ENCODE results near the gene TGFBR2. TPM values are rescaled to one million over a fixed set of nuclear protein-coding genes. Genes with fewer than 3 reads are reported as not detected.

Gene TGFBR2
- total RNA-seq, 1 donor: 393 TPM

DNA sequence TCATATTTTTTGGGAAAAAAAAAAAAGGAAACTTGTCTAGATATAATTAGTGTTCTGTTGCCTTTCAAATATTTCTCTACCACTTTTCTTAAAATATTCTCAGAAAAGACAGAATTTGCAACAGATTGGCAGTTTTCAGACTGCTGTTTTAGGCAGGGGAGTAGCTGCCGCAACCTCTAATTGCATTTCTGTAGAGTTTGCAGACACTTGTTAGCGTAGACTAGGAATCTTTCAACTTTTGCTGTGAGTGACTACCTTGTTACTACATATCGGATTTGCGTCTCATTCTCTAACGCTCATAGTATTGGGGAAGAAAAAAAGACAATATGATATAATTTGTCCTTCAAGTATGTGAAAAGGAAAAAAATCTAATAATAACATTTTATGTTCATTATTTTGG, 10.7 kb downstream of the TGFBR2 start:
- no peak for DNase-seq (ENCODE audit: low read depth)
- H3K4me3 ChIP-seq (ENCODE audit: low read depth, low read length): no peak overlapping the region
- TF ChIP-seq, protein P1, sequence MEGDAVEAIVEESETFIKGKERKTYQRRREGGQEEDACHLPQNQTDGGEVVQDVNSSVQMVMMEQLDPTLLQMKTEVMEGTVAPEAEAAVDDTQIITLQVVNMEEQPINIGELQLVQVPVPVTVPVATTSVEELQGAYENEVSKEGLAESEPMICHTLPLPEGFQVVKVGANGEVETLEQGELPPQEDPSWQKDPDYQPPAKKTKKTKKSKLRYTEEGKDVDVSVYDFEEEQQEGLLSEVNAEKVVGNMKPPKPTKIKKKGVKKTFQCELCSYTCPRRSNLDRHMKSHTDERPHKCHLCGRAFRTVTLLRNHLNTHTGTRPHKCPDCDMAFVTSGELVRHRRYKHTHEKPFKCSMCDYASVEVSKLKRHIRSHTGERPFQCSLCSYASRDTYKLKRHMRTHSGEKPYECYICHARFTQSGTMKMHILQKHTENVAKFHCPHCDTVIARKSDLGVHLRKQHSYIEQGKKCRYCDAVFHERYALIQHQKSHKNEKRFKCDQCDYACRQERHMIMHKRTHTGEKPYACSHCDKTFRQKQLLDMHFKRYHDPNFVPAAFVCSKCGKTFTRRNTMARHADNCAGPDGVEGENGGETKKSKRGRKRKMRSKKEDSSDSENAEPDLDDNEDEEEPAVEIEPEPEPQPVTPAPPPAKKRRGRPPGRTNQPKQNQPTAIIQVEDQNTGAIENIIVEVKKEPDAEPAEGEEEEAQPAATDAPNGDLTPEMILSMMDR (IDR thresholded peaks at IDR 0.05; ENCODE audit: insufficient read depth, low read length): no peak

DNA sequence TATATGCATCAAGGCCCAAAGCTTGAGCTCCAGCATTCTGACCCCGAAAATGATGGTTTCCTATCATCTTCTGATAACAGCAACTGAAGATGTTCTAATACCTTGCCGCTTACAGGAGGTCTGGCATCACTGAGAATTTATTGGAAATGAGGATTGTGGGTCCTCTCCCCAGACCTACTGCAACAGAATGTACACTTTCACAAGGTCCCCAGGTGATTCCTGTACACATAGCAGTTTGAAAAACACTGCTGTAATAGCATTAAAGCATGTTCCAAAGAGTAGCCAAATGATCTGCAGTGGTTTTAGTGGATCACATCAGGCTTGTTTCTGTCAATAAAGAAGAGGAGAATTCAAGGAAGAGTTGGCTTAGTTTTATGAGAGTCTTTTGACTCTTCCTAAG, 11.3 kb downstream of the TGFBR2 start:
- no peak for DNase-seq (ENCODE audit: low read depth)
- no peak overlapping the region for H3K4me3 ChIP-seq (ENCODE audit: low read depth, low read length)
- TF ChIP-seq, protein P1 (IDR thresholded peaks at IDR 0.05; ENCODE audit: insufficient read depth, low read length): no peak

DNA sequence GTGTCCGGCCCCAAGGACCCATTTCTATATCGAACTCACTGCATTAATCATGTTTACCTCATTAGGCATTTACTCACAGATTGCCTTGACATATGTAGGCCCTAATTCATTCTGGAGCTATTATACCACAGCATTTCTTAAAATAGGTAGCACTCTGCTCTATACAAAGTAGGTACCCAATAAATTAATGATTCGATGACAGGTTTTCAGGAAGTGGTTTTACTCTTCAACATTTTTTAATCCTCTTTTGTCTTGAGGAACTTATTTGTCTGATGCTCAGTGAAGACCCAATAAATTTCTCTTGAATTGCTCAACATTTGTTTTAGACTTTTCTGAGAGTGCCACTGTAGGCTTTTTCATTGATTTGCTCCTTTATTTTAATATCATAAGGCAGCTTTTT, 12.1 kb downstream of the TGFBR2 start:
- no peak overlapping the region for H3K4me3 ChIP-seq (ENCODE audit: low read depth, low read length)
- no peak for DNase-seq (ENCODE audit: low read depth)
- TF ChIP-seq, protein P1 (IDR thresholded peaks at IDR 0.05; ENCODE audit: insufficient read depth, low read length): no peak

DNA sequence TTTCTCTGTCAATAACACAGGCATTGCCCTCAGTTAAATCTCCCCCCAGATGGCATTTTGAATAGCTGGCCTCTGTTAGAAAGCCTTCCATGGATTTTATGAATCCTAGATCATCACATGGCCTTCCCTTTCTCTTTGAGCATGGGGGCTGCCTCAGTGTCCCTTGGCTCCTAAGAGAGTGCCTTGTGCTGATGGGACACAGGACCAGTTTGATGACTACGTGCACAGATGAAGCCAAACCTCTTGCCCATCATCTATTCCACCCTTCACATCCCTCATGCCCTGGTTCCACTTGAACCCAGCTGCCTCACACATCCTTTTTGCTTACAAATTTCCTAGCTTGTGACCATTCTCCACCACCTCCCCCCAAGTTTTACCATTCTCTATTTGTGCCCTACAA, 12.9 kb downstream of the TGFBR2 start:
- TF ChIP-seq, protein P1 (IDR thresholded peaks at IDR 0.05; ENCODE audit: insufficient read depth, low read length): no peak
- no peak overlapping the region for H3K4me3 ChIP-seq (ENCODE audit: low read depth, low read length)
- no peak for DNase-seq (ENCODE audit: low read depth)

DNA sequence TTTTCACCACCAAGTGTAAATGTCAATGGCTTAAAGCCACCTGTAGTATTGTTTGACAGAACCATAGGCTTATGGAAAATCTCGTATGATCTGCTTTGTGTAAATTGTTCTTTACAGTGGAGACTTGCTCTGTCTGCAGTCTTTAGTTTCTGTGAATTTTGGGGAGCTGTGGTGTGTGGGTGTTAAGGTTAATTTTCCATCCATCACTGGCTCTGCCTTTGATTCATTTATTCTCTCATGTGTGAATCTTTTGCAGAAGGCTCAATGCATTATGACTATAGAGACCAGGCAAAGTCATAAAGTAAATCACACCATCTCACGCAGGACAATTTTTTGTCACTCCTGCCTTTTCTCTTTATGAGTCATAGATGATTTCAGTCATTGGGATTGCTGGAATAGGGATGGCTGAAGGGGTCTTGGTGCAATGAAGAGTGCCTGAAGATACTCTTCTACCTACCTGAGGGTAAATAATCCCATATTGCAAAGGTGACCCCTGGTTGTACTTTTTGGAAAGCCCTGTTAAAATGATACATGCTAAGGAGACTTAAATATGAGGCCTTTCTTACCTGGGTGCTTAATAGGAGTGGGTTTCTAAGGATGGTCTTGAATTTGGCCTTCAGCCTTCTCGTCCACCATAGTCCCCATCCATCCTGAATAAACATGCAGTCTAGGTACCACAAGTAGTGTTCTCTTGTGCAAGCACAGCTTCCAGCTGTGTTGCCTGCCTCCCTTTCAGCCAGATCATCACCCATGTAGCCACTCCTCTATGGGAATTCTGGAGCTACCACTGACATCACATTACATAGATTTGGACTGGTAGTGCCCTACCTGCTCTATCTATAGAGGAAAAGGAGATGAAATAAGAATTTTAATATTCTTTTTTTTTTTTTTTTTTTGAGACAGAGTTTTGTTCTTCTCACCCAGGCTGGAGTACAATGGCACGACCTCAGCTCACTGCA, 14.3 kb downstream of the TGFBR2 start:
- DNase-seq (ENCODE audit: low read depth): no peak
- no peak overlapping the region for H3K4me3 ChIP-seq (ENCODE audit: low read depth, low read length)
- TF ChIP-seq, protein P1 (IDR thresholded peaks at IDR 0.05; ENCODE audit: insufficient read depth, low read length): no peak

DNA sequence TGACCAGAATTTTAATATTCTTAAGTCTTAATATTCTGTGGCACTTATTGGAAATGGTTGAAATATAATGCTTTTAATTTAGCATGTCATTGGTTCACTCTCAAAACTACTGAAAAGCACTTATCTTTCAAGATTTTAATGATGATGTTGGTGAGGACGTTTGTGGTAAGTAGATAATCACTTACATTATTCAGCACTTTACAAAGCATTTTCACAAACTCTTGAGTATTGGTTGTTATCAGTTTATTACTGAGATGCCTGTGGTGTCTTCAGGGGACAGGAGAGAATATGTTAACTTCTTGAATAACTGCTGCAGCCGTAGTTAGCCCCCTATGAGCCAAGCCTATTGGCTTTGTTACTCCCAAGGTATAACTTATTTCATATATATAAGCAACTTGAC, 15.2 kb downstream of the TGFBR2 start:
- H3K4me3 ChIP-seq (ENCODE audit: low read depth, low read length): no peak overlapping the region
- DNase-seq (ENCODE audit: low read depth): no peak
- TF ChIP-seq, protein P1 (IDR thresholded peaks at IDR 0.05; ENCODE audit: insufficient read depth, low read length): no peak

Measured in fibroblast of the aortic adventitia (primary cell).